Nephron (organoid): Measurements from ENCODE around the gene CARD19.

Source experiments
- H3K27ac Mint-ChIP-seq, 3 experiments: 2 replicates each; pipeline ENCODE4 v1.8.0; 2020; ENCODE audit warnings: mixed read lengths in 3 of 3, mild to moderate bottlenecking in 2 of 3, moderate library complexity in 1 of 3
- H3K27me3 Mint-ChIP-seq: 2 replicates; pipeline ENCODE4 v1.8.0; 2021; ENCODE audit warnings: low read depth, mild to moderate bottlenecking, moderate library complexity, mixed read lengths
- H3K36me3 Mint-ChIP-seq: 2 replicates; pipeline ENCODE4 v1.8.0; 2020; ENCODE audit warnings: low read depth, mixed read lengths
- H3K4me1 Mint-ChIP-seq: 2 replicates; pipeline ENCODE4 v1.8.0; 2020; ENCODE audit warnings: mixed read lengths
- H3K4me3 Mint-ChIP-seq, 3 experiments: 2 replicates each; pipeline ENCODE4 v1.8.0; 2020; ENCODE audit warnings: mild to moderate bottlenecking in 3 of 3, mixed read lengths in 3 of 3, moderate library complexity in 2 of 3
- H3K9me3 Mint-ChIP-seq: 2 replicates; pipeline ENCODE4 v1.8.0; 2020; ENCODE audit warnings: mixed read lengths
- TF ChIP-seq, protein P1 (sequence below), 3 experiments: fragments of 200-600 bp; sonication (generic); IDR thresholded peaks; one replicate each; pipeline ENCODE4 v1.5.0; 2021; ENCODE audit warnings: antibody characterized with exemption in 3 of 3; ENCODE audit not compliant: unreplicated experiment in 3 of 3

The CARD19 gene

DNA sequence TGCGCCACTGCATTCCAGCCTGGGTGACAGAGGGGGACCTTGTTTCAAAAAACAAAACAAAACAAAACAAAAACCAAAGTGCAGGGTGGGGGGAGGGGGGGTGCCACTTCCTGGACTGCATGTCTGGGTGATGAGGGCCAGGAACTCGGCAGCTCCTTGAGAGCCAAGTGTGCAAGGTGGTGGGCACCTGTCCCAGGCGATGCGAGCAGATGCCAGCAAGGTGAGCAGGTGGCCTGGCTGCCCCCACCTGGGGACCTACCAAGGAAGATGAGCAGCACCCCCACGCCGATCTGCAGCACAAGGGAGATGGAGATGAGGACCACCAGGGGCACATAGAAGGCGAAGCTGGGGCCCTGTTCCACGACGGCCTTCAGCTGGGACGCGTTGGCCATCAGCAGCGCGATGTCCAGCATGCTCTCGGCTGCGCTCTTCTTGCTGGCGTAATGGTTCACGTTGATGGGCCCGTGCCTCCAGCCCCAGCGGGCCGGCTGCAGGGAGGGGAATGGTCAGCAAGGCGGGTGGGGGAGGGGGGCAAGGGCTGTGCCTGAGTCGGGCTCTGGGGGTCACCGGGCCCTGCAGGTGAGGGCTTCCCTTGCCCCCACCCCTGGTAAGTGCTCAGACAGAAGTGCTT is 30.2 kb downstream of the CARD19 start:
- peaks cover 7% of the 10 kb centered on the region for H3K4me1 Mint-ChIP-seq

DNA sequence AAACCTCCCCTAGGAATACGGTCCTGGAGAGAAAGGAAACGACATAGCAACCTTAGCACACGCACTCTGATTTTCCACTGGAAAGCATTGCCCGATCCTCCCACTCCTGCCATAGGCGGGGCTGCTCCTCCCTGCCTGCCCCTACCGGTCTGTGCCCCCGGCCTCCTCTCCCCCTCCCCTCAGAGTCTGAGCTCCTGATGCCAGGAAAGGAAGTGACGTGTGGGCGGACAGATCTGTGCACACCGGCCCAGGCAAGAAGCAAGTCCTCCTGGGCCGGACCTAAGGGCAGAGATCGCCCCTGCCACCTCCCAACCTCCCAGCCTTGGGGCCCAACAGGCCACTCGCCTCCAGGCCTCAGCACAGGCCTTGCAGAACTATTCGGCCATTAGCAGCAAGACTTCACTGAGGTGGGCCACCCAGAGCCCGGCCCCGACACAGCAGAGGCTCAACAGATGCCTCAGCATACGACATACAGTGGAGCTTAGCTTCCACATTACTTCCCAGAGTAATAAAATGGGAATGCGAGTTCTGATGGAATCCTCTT is 30.9 kb downstream of the CARD19 start:
- Mint-ChIP-seq H3K4me3 (no peak overlapping the region), H3K4me1 (peaks cover 7% of the 10 kb centered on the region), H3K36me3 (peaks cover 4% of the 10 kb centered on the region), H3K9me3 (no peaks in the 10 kb centered on the region), H3K27me3 (no peaks in the 10 kb centered on the region), H3K27ac (peak overlapping the region; percentile 58 to 94 (median 93))
- TF ChIP-seq, protein P1, sequence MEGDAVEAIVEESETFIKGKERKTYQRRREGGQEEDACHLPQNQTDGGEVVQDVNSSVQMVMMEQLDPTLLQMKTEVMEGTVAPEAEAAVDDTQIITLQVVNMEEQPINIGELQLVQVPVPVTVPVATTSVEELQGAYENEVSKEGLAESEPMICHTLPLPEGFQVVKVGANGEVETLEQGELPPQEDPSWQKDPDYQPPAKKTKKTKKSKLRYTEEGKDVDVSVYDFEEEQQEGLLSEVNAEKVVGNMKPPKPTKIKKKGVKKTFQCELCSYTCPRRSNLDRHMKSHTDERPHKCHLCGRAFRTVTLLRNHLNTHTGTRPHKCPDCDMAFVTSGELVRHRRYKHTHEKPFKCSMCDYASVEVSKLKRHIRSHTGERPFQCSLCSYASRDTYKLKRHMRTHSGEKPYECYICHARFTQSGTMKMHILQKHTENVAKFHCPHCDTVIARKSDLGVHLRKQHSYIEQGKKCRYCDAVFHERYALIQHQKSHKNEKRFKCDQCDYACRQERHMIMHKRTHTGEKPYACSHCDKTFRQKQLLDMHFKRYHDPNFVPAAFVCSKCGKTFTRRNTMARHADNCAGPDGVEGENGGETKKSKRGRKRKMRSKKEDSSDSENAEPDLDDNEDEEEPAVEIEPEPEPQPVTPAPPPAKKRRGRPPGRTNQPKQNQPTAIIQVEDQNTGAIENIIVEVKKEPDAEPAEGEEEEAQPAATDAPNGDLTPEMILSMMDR (IDR thresholded peaks at IDR 0.05; ENCODE audit: unreplicated experiment in 3 of 3): no peak

More for the DNA sequence above, 30.2 kb downstream of the CARD19 start:
- Mint-ChIP-seq H3K9me3 (no peaks in the 10 kb centered on the region), H3K27ac (peak overlapping the region; percentile 58 to 94 (median 93)), H3K36me3 (peaks cover 4% of the 10 kb centered on the region), H3K27me3 (no peaks in the 10 kb centered on the region), H3K4me3 (no peak overlapping the region)
- TF ChIP-seq, protein P1 (IDR thresholded peaks at IDR 0.05; ENCODE audit: unreplicated experiment in 3 of 3): no peak

DNA sequence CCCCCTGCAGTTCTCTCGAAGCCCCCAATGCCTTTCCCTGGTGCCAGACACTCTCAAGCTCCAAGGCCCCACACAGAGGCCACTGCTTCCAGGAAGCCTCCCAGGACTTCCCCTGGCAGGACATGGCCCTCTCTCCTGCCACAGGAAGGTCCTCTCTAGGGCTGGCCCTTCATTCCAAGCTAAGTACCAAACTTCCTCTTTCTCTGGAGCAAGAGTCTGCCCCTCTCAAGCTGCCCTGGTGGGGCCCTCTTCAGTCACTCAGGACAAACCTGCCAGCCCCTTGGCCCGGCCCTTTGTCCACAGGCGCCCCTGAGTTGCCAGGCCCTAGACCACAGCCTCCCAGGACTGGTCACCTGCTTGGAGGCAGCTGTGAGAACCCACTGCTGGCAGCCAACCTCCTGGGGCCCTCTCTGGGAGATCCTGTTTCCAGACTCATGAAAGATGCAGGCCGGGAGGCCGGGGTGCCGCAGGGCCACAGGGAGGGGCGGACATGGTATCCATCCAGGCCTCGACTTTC is 31.4 kb downstream of the CARD19 start:
- peaks cover 4% of the 10 kb centered on the region for H3K36me3 Mint-ChIP-seq
- peak overlapping the region; percentile 58 to 94 (median 93) for H3K27ac Mint-ChIP-seq
- H3K27me3 Mint-ChIP-seq: no peaks in the 10 kb centered on the region
- H3K9me3 Mint-ChIP-seq: no peaks in the 10 kb centered on the region
- H3K4me1 Mint-ChIP-seq: peaks cover 9% of the 10 kb centered on the region
- no peak overlapping the region for H3K4me3 Mint-ChIP-seq
- TF ChIP-seq, protein P1 (IDR thresholded peaks at IDR 0.05; ENCODE audit: unreplicated experiment in 3 of 3): no peak

DNA sequence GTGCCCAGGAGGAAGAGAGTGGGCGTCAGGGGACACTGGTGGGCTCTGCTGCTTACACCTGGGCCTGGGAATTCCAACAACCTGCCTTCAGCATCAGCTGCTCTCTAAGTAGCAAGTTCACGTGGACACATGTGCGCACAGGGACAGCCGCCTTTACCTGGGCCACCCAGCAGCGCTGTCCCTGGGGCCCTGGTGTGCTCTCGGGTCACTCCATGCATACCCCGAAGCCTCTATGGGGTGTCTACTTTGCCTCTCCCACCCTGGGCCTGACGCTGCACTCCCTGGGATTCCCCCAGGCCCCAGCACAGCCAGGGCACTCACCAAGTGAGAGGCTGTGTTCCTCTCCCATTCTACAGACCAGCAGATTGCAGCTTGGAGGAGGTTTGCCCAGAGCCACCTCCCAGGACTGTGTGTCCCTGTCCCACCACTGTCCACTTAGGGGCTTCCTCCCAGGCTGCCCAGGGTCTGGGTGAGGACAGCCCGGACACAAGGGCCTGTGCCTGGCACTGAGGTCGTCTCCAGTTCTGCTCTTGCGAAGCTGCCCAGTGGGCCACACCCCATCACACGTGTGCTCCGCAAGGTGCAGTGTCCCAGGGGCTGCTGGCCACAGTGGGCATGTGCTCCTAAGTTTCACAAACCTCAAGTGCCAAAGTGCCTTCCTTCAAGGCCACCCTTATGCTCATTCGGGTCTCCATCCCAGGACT is 32.1 kb downstream of the CARD19 start:
- Mint-ChIP-seq H3K4me3 (no peak overlapping the region), H3K27ac (peak overlapping the region; percentile 68 to 94 (median 93)), H3K4me1 (peaks cover 16% of the 10 kb centered on the region), H3K36me3 (peaks cover 4% of the 10 kb centered on the region), H3K9me3 (no peaks in the 10 kb centered on the region), H3K27me3 (no peaks in the 10 kb centered on the region)
- TF ChIP-seq, protein P1 (IDR thresholded peaks at IDR 0.05; ENCODE audit: unreplicated experiment in 3 of 3): no peak

DNA sequence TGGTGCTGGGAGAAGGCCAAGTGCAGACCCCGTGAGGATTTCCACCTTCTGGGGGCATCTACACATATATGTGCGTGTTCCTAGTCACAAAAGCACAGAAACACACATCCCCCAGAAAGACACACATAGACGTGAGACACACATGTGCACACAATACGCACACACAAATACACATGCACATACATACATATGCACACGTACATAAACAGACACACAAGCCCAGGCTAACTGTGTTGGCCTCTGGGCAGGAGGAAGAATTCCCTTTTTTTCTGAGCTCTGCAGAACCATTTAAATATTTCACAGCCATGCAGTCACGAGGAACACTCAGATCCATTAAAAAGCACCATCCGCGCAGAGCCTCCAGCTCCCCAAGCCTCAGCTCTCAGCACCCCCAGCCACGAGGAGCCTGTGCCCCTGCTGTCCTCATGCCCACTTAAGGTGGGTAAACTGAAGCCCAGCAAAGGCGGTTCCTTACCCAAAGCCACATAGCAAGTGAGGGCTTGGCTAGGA is 32.8 kb downstream of the CARD19 start:
- peak overlapping the region in 1 of 3 experiments; percentile 49 for H3K4me3 Mint-ChIP-seq
- no peaks in the 10 kb centered on the region for H3K9me3 Mint-ChIP-seq
- TF ChIP-seq, protein P1 (IDR thresholded peaks at IDR 0.05; ENCODE audit: unreplicated experiment in 3 of 3): no peak
- peaks cover 18% of the 10 kb centered on the region for H3K4me1 Mint-ChIP-seq
- no peaks in the 10 kb centered on the region for H3K27me3 Mint-ChIP-seq
- peak overlapping the region; percentile 14 to 68 (median 44) for H3K27ac Mint-ChIP-seq
- H3K36me3 Mint-ChIP-seq: peaks cover 4% of the 10 kb centered on the region
